ENCODE measurements around the gene SLC38A10. TPM values are rescaled to one million over a fixed set of nuclear protein-coding genes. Genes with fewer than 3 reads are reported as not detected.

The SLC38A10 gene
- total RNA-seq, 1 experiment from 2014 or later: 44.6 TPM

DNA sequence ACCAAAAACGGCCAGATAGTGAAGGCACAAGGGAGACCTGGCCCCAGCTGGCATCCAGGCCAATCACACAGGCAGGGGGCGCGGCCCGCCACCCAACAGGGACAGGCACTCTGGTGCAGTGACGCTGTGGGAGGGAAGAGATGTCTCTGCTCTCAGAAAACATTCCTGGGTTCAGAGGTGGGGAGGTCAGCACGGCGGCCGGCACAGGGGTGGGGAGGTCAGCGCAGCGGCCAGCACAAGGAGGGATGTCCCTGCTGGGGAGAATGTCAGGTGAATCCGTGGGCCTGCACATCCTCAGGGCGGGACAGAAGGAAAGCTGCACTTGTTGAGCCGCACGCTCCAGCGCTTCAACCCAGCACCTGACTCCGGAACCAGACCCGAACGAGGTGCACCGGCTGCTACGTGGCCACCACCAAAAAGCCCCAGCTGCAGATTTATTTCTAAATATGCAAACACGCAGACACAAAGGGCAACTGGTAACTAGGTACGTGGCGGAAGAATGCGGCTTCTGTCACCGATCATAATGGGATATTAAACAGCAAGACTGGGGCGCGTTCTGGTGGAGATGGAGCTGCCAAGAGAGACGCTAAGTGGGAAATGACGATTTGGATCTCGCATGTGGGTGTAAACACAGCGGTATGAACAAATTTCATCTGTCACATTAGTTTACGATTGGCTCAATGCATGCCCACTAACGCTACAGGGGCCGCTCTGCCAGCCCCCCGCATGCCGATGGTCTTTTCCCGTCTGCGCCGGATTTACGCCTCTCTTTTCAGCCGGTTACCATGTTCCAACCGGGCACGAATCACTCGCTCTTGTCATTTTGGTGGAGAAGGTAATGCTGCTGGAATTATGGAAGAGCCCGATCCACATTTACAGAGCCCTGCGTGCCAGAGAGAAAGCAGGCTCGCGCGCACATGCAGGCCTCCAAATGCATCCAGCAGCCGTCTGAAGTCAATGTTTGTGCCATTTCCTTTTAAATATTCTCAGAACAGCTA lies 15.5 kb downstream of the SLC38A10 start:
- no peak for DNase-seq (ENCODE audit: low read depth)

GRCh38 chr17:81278831-81279230 lies 16.3 kb downstream of the SLC38A10 start:
- no peak for DNase-seq (ENCODE audit: low read depth)

DNA sequence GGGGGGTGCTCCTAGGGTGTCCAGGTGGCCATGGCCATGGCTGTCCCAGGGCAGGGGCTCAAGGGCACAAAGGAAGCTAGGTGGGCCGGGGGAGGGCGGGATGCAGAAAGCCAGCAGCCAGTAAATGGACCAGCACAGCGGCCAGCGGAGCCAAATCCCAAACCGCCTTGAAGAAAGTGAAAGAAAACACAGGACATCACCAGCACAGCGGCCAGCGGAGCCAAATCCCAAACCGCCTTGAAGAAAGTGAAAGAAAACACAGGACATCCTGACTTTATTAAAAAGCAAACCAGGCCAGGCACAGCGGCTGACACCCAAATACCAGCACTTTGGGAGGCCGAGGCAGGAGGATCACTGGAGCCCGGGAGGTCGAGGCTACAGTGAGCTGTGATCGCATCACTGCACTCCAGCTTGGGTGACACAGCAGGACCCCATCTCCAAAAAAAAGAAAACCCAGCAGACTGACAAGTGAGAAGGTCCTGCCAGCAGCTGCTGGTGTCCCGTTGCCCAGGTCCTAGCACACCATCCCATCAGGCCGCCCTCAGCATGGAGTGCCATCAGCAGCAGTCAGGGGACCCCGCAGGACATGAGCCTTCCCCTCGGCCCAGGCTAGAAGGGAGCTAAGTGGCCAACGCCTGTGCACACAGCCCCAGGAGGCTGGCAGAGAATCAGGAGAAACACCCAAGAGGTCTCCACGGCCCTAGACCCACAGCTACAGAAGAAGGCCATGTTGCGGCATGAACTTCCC lies 17.0 kb downstream of the SLC38A10 start:
- DNase-seq (ENCODE audit: low read depth): no peak

- no peak for DNase-seq (ENCODE audit: low read depth)
Measured at GRCh38 chr17:81277421-81277820, 17.7 kb downstream of the SLC38A10 start.

GRCh38 chr17:81276781-81277180 lies 18.3 kb downstream of the SLC38A10 start:
- DNase-seq (ENCODE audit: low read depth): no peak

DNA sequence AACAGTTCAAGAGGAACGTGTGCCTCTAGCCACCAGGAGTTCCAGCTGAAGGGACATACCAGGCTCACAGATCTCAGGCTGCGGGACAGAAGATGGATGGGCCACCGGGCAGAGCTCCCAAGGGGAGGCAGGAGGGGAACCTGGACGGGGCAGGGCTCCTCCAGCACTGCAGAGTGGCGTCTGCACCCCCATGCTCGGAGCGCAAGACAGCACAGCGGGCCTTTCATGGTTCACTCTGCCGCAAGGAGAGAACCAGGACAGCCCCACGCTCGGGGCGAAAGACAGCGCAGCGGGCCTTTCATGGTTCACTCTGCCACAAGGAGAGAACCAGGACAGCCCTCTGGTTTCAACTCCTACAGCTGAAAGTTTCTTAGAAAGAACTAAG lies 20.6 kb downstream of the SLC38A10 start:
- no peak for DNase-seq (ENCODE audit: low read depth)

DNA sequence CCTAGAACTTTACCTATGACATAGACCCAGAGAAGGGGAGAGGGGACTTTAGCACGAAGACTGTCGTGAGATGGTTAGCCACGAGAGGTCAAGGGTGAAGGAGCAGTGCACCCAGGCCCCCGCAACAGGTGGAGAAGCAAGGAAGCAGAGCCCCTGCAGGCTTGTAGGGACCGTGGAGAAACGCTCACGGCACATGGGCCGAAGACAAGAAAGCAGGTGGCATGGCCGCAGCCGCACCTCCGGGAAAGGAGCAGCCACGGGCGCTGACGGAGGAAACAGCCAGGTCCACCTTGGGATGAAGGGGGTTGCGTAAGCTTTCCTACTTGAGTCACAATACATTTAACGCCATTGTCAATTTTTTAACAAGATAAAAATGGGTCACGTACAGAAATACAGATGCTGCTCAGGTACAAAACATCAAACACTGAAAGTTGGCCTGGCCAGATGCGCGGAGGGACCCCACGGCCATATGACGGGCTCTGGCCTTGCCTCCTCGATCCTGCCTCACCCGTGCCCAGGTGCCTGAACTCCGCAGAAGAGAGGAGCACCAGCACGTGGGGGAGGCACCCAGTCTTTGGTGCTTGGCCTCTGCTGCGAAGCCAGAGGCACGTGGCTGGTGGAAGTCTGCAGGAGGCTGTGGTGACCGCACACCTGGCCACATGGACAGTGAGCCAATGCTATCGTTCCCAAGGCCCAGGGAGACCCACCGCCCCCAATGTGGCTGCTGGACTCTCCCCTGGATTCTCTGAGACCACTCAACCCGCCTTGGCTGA lies 21.2 kb downstream of the SLC38A10 start:
- no peak for DNase-seq (ENCODE audit: low read depth)

DNA sequence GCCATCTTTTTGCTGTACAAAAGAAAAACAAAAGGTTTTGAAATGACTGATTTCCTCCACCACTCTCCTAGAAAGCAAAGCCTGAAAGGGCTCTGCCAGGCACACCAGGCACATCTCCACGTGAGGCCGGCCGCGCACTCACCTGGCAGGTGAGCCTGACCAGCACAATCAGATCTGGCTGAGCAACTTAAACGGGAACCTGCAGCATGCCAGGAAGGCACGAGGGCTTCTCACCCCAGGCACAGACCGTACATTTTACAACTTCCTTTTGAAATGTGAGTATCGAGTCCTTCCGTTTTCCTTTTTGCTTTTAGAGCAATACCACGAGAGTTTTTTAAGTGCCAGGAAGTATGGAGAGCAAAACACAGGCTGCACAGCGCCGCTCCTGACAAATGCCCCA lies 22.5 kb downstream of the SLC38A10 start:
- DNase-seq (ENCODE audit: low read depth): no peak

DNA sequence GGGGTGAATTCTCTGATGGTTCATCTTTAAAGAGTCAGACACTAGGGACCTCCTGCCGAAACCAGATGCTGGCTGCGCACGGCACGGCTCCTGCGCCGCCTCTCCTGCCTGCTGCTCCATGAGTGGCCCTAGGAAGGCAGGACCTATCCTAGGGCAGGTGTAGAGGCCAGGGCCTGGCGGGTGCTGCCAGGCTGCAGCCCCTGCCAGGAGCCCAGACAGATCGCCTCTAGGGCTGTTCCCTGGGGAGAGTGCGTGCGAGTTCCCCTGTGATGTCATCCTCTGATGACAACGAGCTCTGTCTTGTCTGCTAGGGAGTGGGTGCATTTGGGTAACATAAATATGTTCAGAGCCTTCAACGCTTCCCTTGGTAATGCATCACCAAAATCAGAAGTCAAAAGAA lies 23.9 kb downstream of the SLC38A10 start:
- DNase-seq (ENCODE audit: low read depth): no peak

DNA sequence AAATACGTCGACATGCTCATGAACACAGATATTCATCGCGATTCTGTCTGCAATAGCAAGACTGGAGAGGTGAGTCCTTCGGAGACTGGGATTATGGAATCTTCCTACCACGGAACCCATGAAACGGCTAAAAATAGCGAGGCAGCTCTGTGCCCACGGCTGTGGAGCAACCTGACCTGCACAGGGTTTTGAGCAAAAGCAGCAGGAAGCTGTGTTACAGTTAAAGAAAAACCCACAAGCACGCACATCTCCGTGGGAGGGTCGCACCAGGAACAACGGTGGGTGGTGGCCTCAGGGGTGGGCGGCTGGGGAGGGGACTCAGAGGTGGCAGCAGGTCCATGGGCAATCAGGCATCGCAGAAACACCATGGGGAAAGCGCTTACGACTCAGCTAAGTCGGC lies 24.8 kb downstream of the SLC38A10 start:
- DNase-seq (ENCODE audit: low read depth): no peak

DNA sequence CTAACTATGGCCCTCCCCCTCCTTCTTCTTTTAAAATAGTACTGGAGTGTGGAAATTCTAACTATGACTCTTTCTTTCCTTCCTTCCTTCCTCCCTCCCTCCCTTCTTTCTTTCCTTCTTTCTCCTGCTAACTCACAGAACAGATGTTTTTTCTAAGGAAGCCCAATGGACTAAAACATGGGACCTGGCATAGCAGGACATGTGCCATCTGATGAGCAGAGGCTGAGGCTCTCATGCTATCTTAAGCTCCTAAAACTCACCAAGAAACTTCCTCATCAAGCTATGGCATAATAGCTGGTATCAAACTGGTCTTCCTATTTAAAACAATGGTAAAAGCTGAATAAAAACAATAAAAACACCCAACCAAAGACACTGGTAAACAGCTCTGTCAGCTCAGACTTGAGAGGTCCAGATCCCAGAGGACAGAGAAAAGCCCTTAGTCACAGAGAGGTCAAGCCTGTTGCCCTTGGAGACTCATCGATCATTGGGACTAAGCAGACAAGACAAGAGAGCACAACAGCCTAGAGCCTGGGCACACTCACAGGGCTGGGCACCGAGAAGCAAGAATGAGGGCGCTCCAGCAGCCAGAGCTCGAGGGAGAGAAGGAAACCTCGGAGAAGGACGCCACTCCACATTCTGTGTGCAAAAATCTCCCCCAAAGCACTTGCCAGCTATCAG lies 27.6 kb downstream of the SLC38A10 start:
- no peak for DNase-seq (ENCODE audit: low read depth)

GRCh38 chr17:81265576-81265975 lies 29.5 kb downstream of the SLC38A10 start:
- DNase-seq (ENCODE audit: low read depth): no peak

- DNase-seq (ENCODE audit: low read depth): no peak
Measured at GRCh38 chr17:81264640-81265039, 30.5 kb downstream of the SLC38A10 start.

GRCh38 chr17:81263371-81264181 lies 31.5 kb downstream of the SLC38A10 start:
- no peak for DNase-seq (ENCODE audit: low read depth)

DNA sequence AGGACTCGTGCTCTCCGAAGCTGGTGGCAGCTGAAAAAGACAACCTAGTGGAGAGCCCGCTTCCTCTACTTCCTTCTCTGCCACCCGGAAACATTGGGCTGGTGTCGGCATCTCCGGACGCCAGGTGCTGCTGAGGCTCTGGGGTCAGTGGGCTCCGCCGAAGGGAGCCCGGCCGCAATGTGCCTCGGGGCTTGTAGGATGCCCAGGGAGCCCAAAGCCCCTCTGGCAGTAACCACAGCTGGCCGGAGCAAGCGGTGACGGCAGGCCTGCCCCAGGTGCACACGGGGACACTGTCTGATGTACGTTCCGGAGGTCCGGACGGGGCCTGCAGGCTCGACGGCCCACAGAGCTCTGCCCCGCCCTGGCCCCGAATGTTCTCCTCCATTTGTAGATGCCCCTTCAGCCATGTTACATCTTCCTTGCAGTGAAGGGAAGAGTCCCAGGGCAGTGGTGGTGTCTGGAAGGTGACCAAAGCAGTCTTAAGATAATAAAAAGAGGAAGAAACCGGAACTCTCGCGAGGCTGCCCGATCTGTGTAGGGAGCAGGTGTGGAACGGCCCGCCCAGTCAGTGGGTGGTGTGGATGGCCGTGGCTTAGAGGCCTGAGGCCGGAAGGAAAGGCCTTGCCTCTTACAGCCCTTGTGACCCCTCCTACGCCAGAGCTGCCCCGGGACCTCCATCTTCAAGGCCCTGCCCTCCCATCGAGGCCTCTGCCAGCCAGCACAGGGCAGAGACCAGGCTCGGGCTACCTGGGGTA lies 33.3 kb downstream of the SLC38A10 start:
- no peak for DNase-seq (ENCODE audit: low read depth)

- DNase-seq (ENCODE audit: low read depth): no peak
Measured at GRCh38 chr17:81261096-81261495, 34.0 kb downstream of the SLC38A10 start.

GRCh38 chr17:81260641-81261040 lies 34.5 kb downstream of the SLC38A10 start:
- no peak for DNase-seq (ENCODE audit: low read depth)

GRCh38 chr17:81260171-81260570 lies 34.9 kb downstream of the SLC38A10 start:
- DNase-seq (ENCODE audit: low read depth): no peak

DNA sequence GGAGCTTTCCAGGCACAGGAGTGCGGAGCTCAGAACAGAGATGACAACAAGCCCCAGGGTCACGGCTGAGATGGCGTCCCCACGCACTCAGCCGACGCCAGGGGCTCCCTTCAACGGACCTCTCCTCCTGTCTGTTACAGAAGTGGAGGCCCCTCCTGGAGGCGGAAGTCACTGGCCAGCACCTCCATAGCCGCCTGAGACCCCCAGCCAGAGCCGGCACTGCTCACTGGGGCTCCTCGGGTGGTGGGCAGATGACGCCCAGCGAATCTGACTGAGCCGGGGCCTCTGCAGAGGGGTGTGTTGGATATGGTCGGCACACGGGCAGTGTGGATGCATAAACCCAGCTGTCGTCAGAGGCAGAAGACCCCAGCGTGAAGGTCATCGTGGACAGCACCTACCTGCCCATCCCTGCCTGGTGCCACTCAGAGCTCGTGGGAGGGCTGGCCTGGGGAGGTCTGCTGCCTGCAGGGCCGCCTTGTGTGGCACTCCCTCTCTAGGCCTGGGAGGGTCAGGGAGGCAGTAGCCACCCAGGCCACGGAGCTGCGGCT lies 36.0 kb downstream of the SLC38A10 start:
- DNase-seq (ENCODE audit: low read depth): no peak

Data from HT1080 (cell line).